ENCODE measurements around the gene SERPINB7. TPM values are rescaled to one million over a fixed set of nuclear protein-coding genes. Genes with fewer than 3 reads are reported as not detected.

SERPINB7 gene
- total RNA-seq, 4 donors from 2014 or later, result not detected

- no peaks in the 10 kb centered on the region for H3K27me3 ChIP-seq
- intact Hi-C loops (cut with DNase I; ENCODE audit: low total_unique reads), result no loop called here
- no peak overlapping the region for H3K4me3 ChIP-seq
- TF ChIP-seq POLR2A (IDR thresholded peaks at IDR 0.05), result no peak
- TF ChIP-seq, protein P1, sequence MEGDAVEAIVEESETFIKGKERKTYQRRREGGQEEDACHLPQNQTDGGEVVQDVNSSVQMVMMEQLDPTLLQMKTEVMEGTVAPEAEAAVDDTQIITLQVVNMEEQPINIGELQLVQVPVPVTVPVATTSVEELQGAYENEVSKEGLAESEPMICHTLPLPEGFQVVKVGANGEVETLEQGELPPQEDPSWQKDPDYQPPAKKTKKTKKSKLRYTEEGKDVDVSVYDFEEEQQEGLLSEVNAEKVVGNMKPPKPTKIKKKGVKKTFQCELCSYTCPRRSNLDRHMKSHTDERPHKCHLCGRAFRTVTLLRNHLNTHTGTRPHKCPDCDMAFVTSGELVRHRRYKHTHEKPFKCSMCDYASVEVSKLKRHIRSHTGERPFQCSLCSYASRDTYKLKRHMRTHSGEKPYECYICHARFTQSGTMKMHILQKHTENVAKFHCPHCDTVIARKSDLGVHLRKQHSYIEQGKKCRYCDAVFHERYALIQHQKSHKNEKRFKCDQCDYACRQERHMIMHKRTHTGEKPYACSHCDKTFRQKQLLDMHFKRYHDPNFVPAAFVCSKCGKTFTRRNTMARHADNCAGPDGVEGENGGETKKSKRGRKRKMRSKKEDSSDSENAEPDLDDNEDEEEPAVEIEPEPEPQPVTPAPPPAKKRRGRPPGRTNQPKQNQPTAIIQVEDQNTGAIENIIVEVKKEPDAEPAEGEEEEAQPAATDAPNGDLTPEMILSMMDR (IDR thresholded peaks at IDR 0.05), result no peak
- H3K4me1 ChIP-seq, result no peaks in the 10 kb centered on the region
- no peaks in the 10 kb centered on the region for H3K36me3 ChIP-seq
- DNase-seq, result no peak
- H3K27ac ChIP-seq, result no peak overlapping the region
- no peaks in the 10 kb centered on the region for H3K9me3 ChIP-seq
These were observed 9.4 kb upstream of the SERPINB7 start for GRCh38 chr18:63765837-63766236.

DNA sequence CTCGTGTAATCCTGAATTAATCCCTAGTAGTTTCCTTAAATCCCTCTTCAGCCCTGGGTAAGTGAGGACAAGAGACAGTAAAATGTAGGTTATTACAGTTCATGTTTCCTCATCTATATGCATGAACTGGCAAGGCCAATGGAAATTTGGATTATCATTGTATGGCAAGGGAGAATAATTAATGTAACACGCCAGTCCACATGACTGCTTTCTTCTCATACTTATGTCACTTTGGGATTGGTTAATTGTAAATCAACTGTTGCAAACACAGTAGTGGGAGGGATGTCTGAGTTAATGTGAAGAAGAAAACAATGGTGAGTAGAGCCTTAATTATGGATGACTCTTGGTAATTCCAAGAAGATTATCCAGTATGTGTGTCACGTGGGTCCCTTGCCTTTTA, 1.7 kb upstream of the SERPINB7 start:
- Histone ChIP-seq H3K4me1 (no peaks in the 10 kb centered on the region), H3K27me3 (peaks cover 0 to 7% of the 10 kb centered on the region in 2 donors), H3K9me3 (no peaks in the 10 kb centered on the region), H3K27ac (no peak overlapping the region), H3K36me3 (no peaks in the 10 kb centered on the region), H3K4me3 (no peak overlapping the region)
- TF ChIP-seq POLR2A (IDR thresholded peaks at IDR 0.05), result no peak
- TF ChIP-seq, protein P1 (IDR thresholded peaks at IDR 0.05), result no peak
- intact Hi-C loops (cut with DNase I; ENCODE audit: low total_unique reads), result no loop called here
- no peak for DNase-seq

- no peak for DNase-seq
- Histone ChIP-seq H3K9me3 (no peaks in the 10 kb centered on the region), H3K4me3 (no peak overlapping the region), H3K36me3 (no peaks in the 10 kb centered on the region), H3K4me1 (no peaks in the 10 kb centered on the region), H3K27ac (no peak overlapping the region), H3K27me3 (peaks cover 0 to 7% of the 10 kb centered on the region in 2 donors)
- TF ChIP-seq, protein P1 (IDR thresholded peaks at IDR 0.05), result no peak
- TF ChIP-seq POLR2A (IDR thresholded peaks at IDR 0.05), result no peak
- intact Hi-C loops (cut with DNase I; ENCODE audit: low total_unique reads), result no loop called here
These were observed 707 bp upstream of the SERPINB7 start for GRCh38 chr18:63774511-63774910.

- Histone ChIP-seq H3K27me3 (no peaks in the 10 kb centered on the region), H3K4me3 (no peak overlapping the region), H3K27ac (no peak overlapping the region), H3K4me1 (no peaks in the 10 kb centered on the region), H3K9me3 (no peaks in the 10 kb centered on the region), H3K36me3 (no peaks in the 10 kb centered on the region)
- intact Hi-C loops (cut with DNase I; ENCODE audit: low total_unique reads), result no loop called here
- TF ChIP-seq, protein P1 (IDR thresholded peaks at IDR 0.05), result no peak
- no peak for TF ChIP-seq POLR2A (IDR thresholded peaks at IDR 0.05)
- DNase-seq, result no peak
These were observed 4.2 kb downstream of the SERPINB7 start for GRCh38 chr18:63779386-63779785.

- Histone ChIP-seq H3K27ac (no peak overlapping the region), H3K27me3 (no peaks in the 10 kb centered on the region), H3K36me3 (no peaks in the 10 kb centered on the region), H3K4me1 (no peaks in the 10 kb centered on the region), H3K4me3 (no peak overlapping the region), H3K9me3 (no peaks in the 10 kb centered on the region)
- intact Hi-C loops (cut with DNase I; ENCODE audit: low total_unique reads), result no loop called here
- TF ChIP-seq POLR2A (IDR thresholded peaks at IDR 0.05), result no peak
- TF ChIP-seq, protein P1 (IDR thresholded peaks at IDR 0.05), result no peak
- no peak for DNase-seq
These were observed 8.2 kb downstream of the SERPINB7 start for GRCh38 chr18:63783394-63783793.
